Measurements from ENCODE around the gene DAW1.

Gene DAW1, protein sequence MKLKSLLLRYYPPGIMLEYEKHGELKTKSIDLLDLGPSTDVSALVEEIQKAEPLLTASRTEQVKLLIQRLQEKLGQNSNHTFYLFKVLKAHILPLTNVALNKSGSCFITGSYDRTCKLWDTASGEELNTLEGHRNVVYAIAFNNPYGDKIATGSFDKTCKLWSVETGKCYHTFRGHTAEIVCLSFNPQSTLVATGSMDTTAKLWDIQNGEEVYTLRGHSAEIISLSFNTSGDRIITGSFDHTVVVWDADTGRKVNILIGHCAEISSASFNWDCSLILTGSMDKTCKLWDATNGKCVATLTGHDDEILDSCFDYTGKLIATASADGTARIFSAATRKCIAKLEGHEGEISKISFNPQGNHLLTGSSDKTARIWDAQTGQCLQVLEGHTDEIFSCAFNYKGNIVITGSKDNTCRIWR

GRCh38 chr2:227871375-227871791 is at the start of gene DAW1:
Gene DAW1, plus strand, starts transcription at chr2:227871631. Its CDS starts 59 bp downstream, at chr2:227871690.
- no peak for DNase-seq (ENCODE audit: extremely low read depth, low read depth)
- TF ChIP-seq, protein P1, sequence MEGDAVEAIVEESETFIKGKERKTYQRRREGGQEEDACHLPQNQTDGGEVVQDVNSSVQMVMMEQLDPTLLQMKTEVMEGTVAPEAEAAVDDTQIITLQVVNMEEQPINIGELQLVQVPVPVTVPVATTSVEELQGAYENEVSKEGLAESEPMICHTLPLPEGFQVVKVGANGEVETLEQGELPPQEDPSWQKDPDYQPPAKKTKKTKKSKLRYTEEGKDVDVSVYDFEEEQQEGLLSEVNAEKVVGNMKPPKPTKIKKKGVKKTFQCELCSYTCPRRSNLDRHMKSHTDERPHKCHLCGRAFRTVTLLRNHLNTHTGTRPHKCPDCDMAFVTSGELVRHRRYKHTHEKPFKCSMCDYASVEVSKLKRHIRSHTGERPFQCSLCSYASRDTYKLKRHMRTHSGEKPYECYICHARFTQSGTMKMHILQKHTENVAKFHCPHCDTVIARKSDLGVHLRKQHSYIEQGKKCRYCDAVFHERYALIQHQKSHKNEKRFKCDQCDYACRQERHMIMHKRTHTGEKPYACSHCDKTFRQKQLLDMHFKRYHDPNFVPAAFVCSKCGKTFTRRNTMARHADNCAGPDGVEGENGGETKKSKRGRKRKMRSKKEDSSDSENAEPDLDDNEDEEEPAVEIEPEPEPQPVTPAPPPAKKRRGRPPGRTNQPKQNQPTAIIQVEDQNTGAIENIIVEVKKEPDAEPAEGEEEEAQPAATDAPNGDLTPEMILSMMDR (IDR thresholded peaks at IDR 0.05; ENCODE audit: low read depth, low read length) = no peak

- no peak for DNase-seq (ENCODE audit: extremely low read depth, low read depth)
- TF ChIP-seq, protein P1 (IDR thresholded peaks at IDR 0.05; ENCODE audit: low read depth, low read length) = no peak
Measured at GRCh38 chr2:227822416-227823003, 48.9 kb upstream of the DAW1 start.

DNA sequence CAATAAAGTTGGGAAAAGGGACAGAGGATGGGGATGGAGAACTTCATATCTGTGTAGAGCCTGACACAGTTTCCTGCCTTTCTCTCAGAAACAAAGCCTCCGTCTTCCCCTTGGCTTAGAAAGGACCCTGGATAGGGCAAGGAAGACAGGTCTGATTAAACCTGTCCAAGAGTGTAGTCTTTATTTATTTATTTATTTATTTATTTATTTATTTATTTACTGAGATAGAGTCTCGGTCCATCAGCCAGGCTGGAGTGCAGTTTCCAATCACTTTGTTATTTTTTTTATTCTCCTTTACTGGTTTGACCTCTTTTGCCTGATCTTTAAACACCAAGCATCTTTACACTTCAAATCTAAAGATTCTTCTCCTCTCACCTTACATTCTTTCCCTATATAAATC is 47.5 kb upstream of the DAW1 start:
- no peak for DNase-seq (ENCODE audit: extremely low read depth, low read depth)
- TF ChIP-seq, protein P1 (IDR thresholded peaks at IDR 0.05; ENCODE audit: low read depth, low read length) = no peak

- no peak for DNase-seq (ENCODE audit: extremely low read depth, low read depth)
- TF ChIP-seq, protein P1 (IDR thresholded peaks at IDR 0.05; ENCODE audit: low read depth, low read length) = no peak
Measured at GRCh38 chr2:227824711-227825110, 46.7 kb upstream of the DAW1 start.

GRCh38 chr2:227826019-227826521 is 45.4 kb upstream of the DAW1 start:
- DNase-seq (ENCODE audit: extremely low read depth, low read depth) = no peak
- TF ChIP-seq, protein P1 (IDR thresholded peaks at IDR 0.05; ENCODE audit: low read depth, low read length) = no peak

DNA sequence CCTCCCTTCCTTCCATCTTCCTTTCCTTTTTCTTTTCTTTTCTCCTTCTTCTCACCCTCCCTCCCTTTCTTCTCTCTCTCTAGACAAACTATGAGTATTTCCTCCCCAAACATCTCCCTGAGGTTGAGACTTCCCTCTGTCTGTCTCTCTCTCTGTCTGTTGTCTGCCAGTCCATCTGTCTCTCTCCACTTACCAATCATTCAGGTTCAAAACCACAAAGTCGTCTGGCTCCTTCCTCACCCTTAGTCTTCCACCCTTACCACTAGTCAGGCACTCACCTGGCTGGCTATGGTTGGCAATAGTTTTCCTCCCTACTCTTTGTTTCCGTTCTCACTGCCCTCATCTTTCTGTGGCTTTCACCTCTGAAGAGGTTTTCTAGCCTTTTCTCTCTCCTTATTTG is 44.9 kb upstream of the DAW1 start:
- DNase-seq (ENCODE audit: extremely low read depth, low read depth) = no peak
- TF ChIP-seq, protein P1 (IDR thresholded peaks at IDR 0.05; ENCODE audit: low read depth, low read length) = no peak

- TF ChIP-seq, protein P1 (IDR thresholded peaks at IDR 0.05; ENCODE audit: low read depth, low read length) = no peak
- no peak for DNase-seq (ENCODE audit: extremely low read depth, low read depth)
Measured at GRCh38 chr2:227827143-227827542, 44.3 kb upstream of the DAW1 start.

Measured in AG09319 (cell line).